ENCODE measurements around the gene SELENOF.
"Not testable (repeated sequence)": the region's sequence is repeated elsewhere in the genome, so short reads cannot be mapped to it uniquely, and the experiment has no call there.

The SELENOF gene

GRCh38 chr1:86858524-86859261 lies 55.2 kb downstream of the SELENOF start:
- no peak for DNase-seq (ENCODE audit: low read depth in 2 of 2)

GRCh38 chr1:86856196-86856595 lies 57.7 kb downstream of the SELENOF start:
- no peak for DNase-seq (ENCODE audit: low read depth in 2 of 2)

- DNase-seq (ENCODE audit: low read depth in 2 of 2): no peak
These were observed 59.6 kb downstream of the SELENOF start for GRCh38 chr1:86854352-86854751.

- DNase-seq (ENCODE audit: low read depth in 2 of 2): no peak
These were observed 61.0 kb downstream of the SELENOF start for GRCh38 chr1:86852782-86853408.

- no peak for DNase-seq (ENCODE audit: low read depth in 2 of 2)
These were observed 61.6 kb downstream of the SELENOF start for GRCh38 chr1:86852289-86852688.

GRCh38 chr1:86849756-86850155 lies 64.2 kb downstream of the SELENOF start:
- DNase-seq (ENCODE audit: low read depth in 2 of 2): no peak

- DNase-seq (ENCODE audit: low read depth in 2 of 2): no peak
These were observed 65.3 kb downstream of the SELENOF start for GRCh38 chr1:86848654-86849053.

- no peak for DNase-seq (ENCODE audit: low read depth in 2 of 2)
These were observed 67.7 kb downstream of the SELENOF start for GRCh38 chr1:86846164-86846647.

- no peak for DNase-seq (ENCODE audit: low read depth in 2 of 2)
These were observed 68.4 kb downstream of the SELENOF start for GRCh38 chr1:86845514-86845913.

GRCh38 chr1:86841116-86841515 lies 72.8 kb downstream of the SELENOF start:
- no peak for DNase-seq (ENCODE audit: low read depth in 2 of 2)

GRCh38 chr1:86833461-86834215 lies 80.3 kb downstream of the SELENOF start:
- peak; percentile 10 to 46 for DNase-seq (ENCODE audit: low read depth in 2 of 2)

- DNase-seq (ENCODE audit: low read depth in 2 of 2): no peak
These were observed 81.5 kb downstream of the SELENOF start for GRCh38 chr1:86832433-86832832.

- no peak for DNase-seq (ENCODE audit: low read depth in 2 of 2)
These were observed 84.6 kb downstream of the SELENOF start for GRCh38 chr1:86829321-86829720.

GRCh38 chr1:86828024-86828423 lies 85.9 kb downstream of the SELENOF start:
- no peak for DNase-seq (ENCODE audit: low read depth in 2 of 2)

- DNase-seq (ENCODE audit: low read depth in 2 of 2): no peak
These were observed 87.1 kb downstream of the SELENOF start for GRCh38 chr1:86826856-86827255.

- no peak for DNase-seq (ENCODE audit: low read depth in 2 of 2)
These were observed 88.6 kb downstream of the SELENOF start for GRCh38 chr1:86825319-86825718.

GRCh38 chr1:86823821-86824500 lies 90.0 kb downstream of the SELENOF start:
- DNase-seq (ENCODE audit: low read depth in 2 of 2): no peak

GRCh38 chr1:86823386-86823785 lies 90.5 kb downstream of the SELENOF start:
- no peak for DNase-seq (ENCODE audit: low read depth in 2 of 2)

GRCh38 chr1:86822459-86822858 lies 91.5 kb downstream of the SELENOF start:
- no peak for DNase-seq (ENCODE audit: low read depth in 2 of 2)

GRCh38 chr1:86821956-86822355 lies 92.0 kb downstream of the SELENOF start:
- DNase-seq (ENCODE audit: low read depth in 2 of 2): no peak

- DNase-seq (ENCODE audit: low read depth in 2 of 2): not testable (repeated sequence)
These were observed 94.0 kb downstream of the SELENOF start for GRCh38 chr1:86819970-86820369.

GRCh38 chr1:86817246-86817826 lies 96.6 kb downstream of the SELENOF start:
- DNase-seq (ENCODE audit: low read depth in 2 of 2): not testable (repeated sequence)
